Upper lobe of left lung (tissue), 4 donors: ENCODE measurements around the gene CLTB.

Experiments
- POLR2A ChIP-seq, 4 donors: fragments of 450-650 bp; IDR thresholded peaks; one replicate each; pipeline ENCODE4 v1.5.1; 2016 to 2017; ENCODE audit warnings: antibody characterized with exemption in 4 of 4, mild to moderate bottlenecking in 2 of 4
- POLR2AphosphoS5 ChIP-seq, 2 donors: sonication (generic); formaldehyde crosslinking; IDR thresholded peaks; one replicate each; pipeline ENCODE4 v1.5.1; 2017; ENCODE audit warnings: antibody characterized with exemption in 2 of 2

- TF ChIP-seq POLR2A (IDR thresholded peaks at IDR 0.05), result no peak
- TF ChIP-seq POLR2AphosphoS5 (IDR thresholded peaks at IDR 0.05), result no peak
Measured at GRCh38 chr5:176381979-176382378, 34.4 kb downstream of the CLTB start.
